ENCODE results near the gene KLHL26.
"Not testable (repeated sequence)": the region's sequence is repeated elsewhere in the genome, so short reads cannot be mapped to it uniquely, and the experiment has no call there.

Gene KLHL26

DNA sequence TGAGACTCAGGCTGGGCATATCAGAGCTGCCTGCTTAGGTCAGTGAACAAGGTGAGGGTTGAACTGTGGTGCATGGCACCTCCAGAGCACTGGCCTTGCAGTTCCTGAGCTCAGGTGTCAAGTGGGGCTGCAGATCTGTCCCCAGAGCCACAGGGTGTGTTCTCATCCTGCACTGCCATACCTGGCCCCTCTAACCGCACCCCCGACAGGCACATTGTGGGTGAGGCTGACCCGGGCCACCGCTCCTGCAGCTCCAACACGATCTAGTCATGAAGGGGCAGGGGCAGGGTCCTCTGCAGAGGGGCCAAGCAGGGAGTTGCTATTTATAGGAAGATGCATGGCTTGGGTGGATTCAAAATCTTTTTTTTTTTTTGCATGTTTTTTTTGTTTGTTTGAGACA is 30.0 kb downstream of the KLHL26 start:
- DNase-seq: no peak

DNA sequence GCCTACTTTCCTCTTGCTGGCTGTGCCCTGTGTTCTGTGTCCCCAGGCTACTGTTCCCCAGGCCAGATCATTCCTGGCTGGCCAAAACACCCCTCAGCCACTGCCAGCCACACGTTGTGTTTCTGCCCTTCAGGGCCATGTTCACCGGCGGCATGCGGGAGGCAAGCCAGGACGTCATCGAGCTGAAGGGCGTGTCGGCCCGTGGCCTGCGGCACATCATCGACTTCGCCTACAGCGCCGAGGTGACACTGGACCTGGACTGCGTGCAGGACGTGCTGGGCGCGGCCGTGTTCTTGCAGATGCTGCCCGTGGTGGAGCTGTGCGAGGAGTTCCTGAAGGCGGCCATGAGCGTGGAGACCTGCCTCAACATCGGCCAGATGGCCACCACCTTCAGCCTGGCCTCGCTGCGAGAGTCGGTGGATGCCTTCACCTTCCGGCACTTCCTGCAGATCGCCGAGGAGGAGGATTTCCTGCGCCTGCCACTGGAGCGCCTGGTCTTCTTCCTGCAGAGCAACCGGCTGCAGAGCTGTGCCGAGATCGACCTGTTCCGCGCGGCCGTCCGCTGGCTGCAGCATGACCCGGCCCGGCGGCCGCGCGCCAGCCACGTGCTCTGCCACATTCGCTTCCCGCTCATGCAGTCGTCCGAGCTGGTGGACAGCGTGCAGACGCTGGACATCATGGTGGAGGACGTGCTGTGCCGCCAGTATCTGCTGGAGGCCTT is 30.9 kb downstream of the KLHL26 start:
- DNase-seq: no peak

- DNase-seq: no peak
Observed at GRCh38 chr19:18668252-18668631, 31.4 kb downstream of the KLHL26 start.

- DNase-seq: no peak
Observed at GRCh38 chr19:18668744-18669523, 32.1 kb downstream of the KLHL26 start.

DNA sequence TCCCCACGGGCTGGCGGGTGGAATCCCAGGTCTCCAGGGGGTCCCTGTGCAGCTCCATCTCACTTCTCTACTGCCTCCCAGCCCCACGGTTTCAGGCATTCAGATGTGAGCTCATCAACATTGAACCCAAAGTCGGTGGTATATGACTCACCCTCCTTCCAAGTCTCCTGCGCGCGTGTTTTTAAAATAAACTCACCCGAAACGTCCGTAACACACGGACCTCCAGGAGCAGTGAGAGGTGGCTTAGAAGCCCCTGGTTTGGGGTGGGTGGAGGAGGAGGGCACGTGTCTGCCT is 32.6 kb downstream of the KLHL26 start:
- no peak for DNase-seq

GRCh38 chr19:18669883-18670282 is 33.1 kb downstream of the KLHL26 start:
- no peak for DNase-seq

DNA sequence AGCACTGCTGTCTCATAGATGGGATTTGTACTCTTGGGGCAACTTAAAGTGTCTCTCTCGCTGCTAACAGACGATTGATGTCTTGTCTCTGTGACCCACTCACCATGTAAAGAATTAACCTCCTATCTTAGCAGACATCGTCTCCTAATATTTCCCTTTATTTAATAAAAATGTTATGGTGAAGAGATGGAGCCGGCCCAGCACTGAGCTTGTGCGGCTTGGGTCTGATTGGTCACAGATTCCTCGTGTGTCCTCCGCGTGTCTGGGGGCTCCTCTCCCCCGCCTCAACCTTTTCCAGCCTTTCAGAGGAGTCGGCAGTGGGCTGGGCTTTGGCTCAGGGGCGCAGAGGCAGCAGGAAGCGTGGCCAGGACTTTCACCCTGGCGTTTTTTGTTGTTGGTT is 33.5 kb downstream of the KLHL26 start:
- no peak for DNase-seq

DNA sequence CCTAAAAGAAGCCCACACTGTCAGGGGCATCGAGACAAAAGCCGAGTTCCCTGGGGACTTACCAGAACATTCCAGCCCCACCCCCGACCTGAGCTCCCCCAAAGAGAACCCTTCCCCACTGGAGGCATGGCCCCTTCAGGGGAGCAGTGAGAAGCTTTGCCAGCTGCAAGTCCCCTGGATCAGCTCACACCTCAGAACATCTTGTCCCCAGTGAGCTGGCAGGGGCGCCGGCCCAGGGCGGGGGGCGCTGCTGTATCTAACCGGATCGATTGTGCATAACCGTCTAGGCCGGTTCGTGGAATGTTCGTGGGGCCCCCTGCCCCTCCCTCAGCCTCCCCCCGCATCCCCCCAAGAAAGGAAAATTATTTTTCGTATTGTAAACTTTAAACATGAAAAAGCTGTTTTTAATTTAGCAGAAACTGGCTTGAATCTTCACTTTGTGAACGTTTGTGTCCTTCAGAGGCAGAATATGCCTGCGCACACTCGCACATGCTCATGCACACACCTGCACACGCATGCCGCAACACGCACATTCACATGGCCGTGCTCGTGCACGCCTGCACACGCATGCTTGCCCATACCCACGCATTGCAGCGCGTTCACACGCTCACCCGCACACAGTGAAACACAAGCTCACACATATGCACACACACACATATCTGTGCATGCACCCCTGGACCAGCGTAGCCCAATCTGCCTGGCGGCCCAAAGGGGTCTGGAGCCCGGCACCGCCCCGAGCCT is 34.6 kb downstream of the KLHL26 start:
- no peak for DNase-seq

GRCh38 chr19:18672044-18672451 is 35.2 kb downstream of the KLHL26 start:
- DNase-seq: no peak

- no peak for DNase-seq
Observed at GRCh38 chr19:18672606-18673337, 35.9 kb downstream of the KLHL26 start.

GRCh38 chr19:18674616-18675015 is 37.8 kb downstream of the KLHL26 start:
- DNase-seq: no peak

DNA sequence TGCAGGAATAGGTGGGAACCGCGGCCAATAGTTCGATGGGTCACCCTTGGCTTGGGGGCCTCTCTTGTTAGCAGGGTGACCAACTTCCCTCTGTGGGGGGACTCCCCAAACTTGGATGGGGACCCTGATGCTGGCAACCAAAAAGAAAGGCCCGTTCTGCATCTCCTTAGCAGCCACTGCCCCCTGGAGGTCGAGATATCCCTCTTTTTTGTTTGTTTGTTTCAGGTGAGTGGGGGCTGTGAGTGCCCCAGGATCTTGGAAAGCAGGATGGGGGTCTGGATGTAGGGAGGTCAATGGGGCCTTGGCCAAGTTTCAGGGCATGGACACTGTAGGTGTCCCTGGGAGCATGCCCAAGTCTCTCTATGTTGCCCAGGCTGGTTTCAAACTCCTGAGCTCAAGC is 39.0 kb downstream of the KLHL26 start:
- peak in 1 of 2 donors; percentile 14 for DNase-seq

GRCh38 chr19:18676692-18677091 is 39.9 kb downstream of the KLHL26 start:
- no peak for DNase-seq

DNA sequence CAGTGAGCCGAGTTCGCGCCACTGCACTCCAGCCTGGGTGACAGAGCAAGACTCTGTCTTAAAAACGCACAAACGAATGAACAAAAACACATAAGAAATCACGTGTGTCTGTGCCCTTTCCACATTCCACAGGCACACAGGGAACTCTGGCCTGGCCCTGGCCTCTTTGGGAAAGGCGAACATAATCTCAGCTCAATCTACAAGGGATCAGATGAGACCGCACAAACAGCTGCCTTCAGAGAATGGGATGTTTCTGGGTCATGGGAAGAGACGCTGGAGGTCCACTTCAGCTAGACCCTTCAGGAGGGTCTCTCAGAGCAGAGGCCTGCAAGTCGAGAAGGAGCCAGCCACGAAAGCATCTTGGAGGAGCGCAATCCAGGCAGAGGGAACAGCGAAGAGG is 40.3 kb downstream of the KLHL26 start:
- no peak for DNase-seq

GRCh38 chr19:18680148-18680547 is 43.3 kb downstream of the KLHL26 start:
- DNase-seq: not testable (repeated sequence)

- no peak for DNase-seq
Observed at GRCh38 chr19:18682807-18683108, 45.9 kb downstream of the KLHL26 start.

GRCh38 chr19:18683109-18683957 is 46.5 kb downstream of the KLHL26 start, which contains the start of gene CRTC1:
Gene CRTC1, plus strand, starts transcription at chr19:18683680. Its CDS starts 23 bp downstream, at chr19:18683703.
- peak; percentile 93 to 95 for DNase-seq

DNA sequence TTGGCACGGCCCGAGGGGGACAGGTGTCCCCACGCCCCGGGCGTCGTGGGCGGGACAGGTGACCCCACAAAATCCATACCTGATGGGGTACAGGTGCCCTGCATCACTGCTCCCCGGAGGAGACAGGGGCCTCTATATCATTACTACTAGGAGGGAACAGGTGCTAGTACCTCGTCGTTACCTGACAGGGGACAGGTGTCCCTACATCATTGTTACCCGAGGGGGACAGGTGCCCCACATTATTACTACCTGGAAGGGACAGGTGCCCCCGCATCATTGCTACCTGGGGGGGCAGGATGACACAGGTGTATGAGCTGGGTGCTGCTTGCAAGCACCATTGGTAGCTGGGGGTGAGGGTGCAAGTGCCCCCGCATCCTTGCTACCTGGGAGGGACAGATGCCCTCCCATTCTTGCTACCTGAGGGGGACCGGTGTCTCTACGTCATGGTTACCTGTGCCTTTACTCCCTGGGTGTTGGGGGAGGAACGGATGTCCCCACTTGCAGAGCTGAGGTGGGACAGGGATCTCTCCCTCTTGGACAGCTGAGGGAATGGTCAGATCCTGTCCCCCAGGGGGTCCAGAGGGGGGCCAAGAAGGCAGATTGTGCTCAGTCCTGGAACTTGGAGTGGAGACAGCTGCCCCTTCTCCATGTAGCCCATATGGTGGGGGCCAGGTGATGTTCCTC is 47.3 kb downstream of the KLHL26 start:
- no peak for DNase-seq

DNA sequence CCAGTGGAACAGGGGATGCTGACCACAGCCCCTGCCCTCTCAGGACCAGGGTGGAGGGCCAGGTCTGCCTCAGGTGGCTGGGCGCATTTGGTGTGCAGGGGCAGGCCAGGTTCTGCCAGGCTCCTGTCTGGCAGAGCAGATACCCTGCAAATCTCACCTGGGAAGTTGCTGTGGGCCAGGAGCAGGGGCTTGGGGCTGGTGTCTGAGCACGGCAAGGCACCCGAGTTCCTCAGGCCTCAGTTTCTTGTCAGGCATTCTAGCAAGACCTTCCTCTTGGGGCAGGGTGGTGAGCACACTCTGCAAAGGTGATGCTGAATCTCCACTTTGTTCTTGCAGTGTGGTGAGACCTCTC is 47.8 kb downstream of the KLHL26 start:
- no peak for DNase-seq

- DNase-seq: no peak
Observed at GRCh38 chr19:18685597-18686190, 48.9 kb downstream of the KLHL26 start.

DNA sequence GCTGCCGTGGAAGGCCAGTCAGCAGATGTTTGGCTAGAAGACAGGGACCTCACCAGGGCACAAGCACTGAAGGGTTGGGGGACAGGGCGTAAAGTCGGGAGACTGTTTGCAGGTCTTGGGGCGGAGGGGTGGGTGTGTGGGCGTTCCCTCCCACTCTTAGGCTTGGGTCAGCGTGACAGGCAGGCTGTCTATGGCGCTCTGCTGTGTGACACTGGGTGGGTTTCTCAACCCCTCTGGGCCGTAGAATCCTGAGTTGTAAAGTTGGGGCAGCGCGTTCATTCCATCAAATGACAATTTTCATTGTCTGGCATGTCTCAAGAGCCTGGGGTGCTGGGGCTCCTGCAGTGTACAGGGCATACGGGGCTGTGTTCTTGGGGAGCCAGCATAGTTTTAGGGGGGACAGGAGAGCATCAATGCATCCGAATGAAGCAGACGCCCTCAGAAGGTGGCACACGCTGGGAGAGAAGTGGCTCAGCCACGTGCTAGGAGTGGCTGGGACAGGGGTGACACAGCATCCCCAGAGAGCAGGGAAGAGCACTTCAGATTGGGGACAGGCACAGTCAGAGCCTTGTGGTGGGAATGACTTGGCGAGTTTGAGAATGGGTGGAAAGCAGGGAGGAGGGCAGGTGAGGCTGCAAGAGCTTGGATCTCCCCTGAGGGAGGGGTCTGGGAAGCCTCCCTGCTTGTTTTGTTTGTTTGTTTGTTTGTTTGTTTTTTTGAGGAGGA is 51.1 kb downstream of the KLHL26 start:
- no peak for DNase-seq

Data from CD4-positive, alpha-beta T cell treated with Interleukin-1 beta for 1 hour (primary cell).